HepG2 (cell line): Measurements from ENCODE around the gene PEX11B. TPM values are rescaled to one million over a fixed set of nuclear protein-coding genes. Genes with fewer than 3 reads are reported as not detected.
"Not testable (repeated sequence)": the region's sequence is repeated elsewhere in the genome, so short reads cannot be mapped to it uniquely, and the experiment has no call there.

Experiments
- ATAC-seq: fragments of 200-7000 bp; cut with Tn5 transposase; 3 replicates; pipeline ENCODE4 v1.9.1; 2020; ENCODE audit warnings: mild to moderate bottlenecking, moderate library complexity
- BruUV-seq: library from RNA; stranded (reverse); fragments of 400-500 nt; replicated peaks from 2 replicates; lab custom pipeline; 2021; lab: Mats Ljungman, UMichigan
- CTCF ChIA-PET: fragments of 300-600 bp; formaldehyde crosslinking; extraction: SDS; loops from one replicate; lab custom pipeline; 2021; ENCODE audit warnings: low total read pairs, inconsistent platforms, low intra/inter-chr PET ratio; lab: Yijun Ruan, JAX
- POLR2A ChIA-PET: fragments of 350-600 bp; sonication (Branson Sonifier 250); formaldehyde crosslinking; loops from one replicate; lab custom pipeline; 2020; ENCODE audit warnings: antibody characterized with exemption, inconsistent platforms; lab: Yijun Ruan, JAX
- DNase-seq: peaks from one replicate; pipeline ENCODE4 v3.0.0-alpha.2; 2015; ENCODE audit warnings: low spot score
- FAIRE-seq: peaks from 3 replicates; lab custom pipeline; 2011; peaks lifted over from hg19 to GRCh38; lab: Jason Lieb, UNC
- H2AFZ ChIP-seq: one replicate; pipeline ENCODE4 v1.6.1; 2011; ENCODE audit warnings: low read length, inconsistent platforms
- H3K27ac ChIP-seq: fragments of 300-600 bp; 3 replicates; pipeline ENCODE4 v1.8.0; 2011; ENCODE audit warnings: mixed run types, mild to moderate bottlenecking, mixed read lengths, low read length, inconsistent platforms; ENCODE audit not compliant: insufficient read depth; ENCODE audit errors: extremely low read length
- H3K27me3 ChIP-seq, 2 experiments: fragments of 200-600 bp in 1 of 2; 2 replicates in 1 of 2; 3 replicates in 1 of 2; pipeline versions ENCODE4 v1.6.0 to v1.8.0; 2011; ENCODE audit warnings: low read length in 2 of 2, mild to moderate bottlenecking in 2 of 2, moderate library complexity in 2 of 2, inconsistent platforms in 1 of 2; ENCODE audit not compliant: insufficient read depth in 2 of 2, control insufficient read depth in 1 of 2
- H3K36me3 ChIP-seq, 2 experiments: fragments of 200-600 bp in 1 of 2; replicated peaks in 1 of 2; 2 replicates in 1 of 2; 3 replicates in 1 of 2; pipeline versions ENCODE4 v1.5.1 to v1.8.0; 2011; ENCODE audit warnings: low read length in 2 of 2, inconsistent platforms in 1 of 2; ENCODE audit not compliant: insufficient read depth in 2 of 2, control insufficient read depth in 1 of 2
- H3K4me1 ChIP-seq: 2 replicates; pipeline ENCODE4 v1.5.1; 2012; ENCODE audit warnings: low read length, inconsistent platforms; ENCODE audit not compliant: insufficient read depth
- H3K4me2 ChIP-seq: 2 replicates; pipeline ENCODE4 v1.6.0; 2011; ENCODE audit warnings: low read depth, low read length, inconsistent platforms
- H3K4me3 ChIP-seq, 3 experiments: fragments of 200-600 bp in 1 of 3; sonication (generic), shearing (Covaris generic) in 1 of 3; replicated peaks in 1 of 3; 2 replicates each; pipeline ENCODE4 v1.5.1; 2011 to 2016; ENCODE audit warnings: low read length in 3 of 3, inconsistent platforms in 2 of 3, low read depth in 2 of 3, mild to moderate bottlenecking in 2 of 3, control low read depth in 1 of 3, mixed read lengths in 1 of 3; ENCODE audit not compliant: insufficient read depth in 1 of 3
- H3K79me2 ChIP-seq: one replicate; pipeline ENCODE4 v1.6.1; 2011; ENCODE audit warnings: low read length, inconsistent platforms; ENCODE audit not compliant: insufficient read depth
- H3K9ac ChIP-seq: 2 replicates; pipeline ENCODE4 v1.6.0; 2011; ENCODE audit warnings: mild to moderate bottlenecking, low read depth, low read length, inconsistent platforms; ENCODE audit not compliant: insufficient read depth
- H3K9me3 ChIP-seq: 2 replicates; pipeline ENCODE4 v1.5.1; 2012; ENCODE audit warnings: mild to moderate bottlenecking, low read length
- H4K20me1 ChIP-seq: 2 replicates; pipeline ENCODE4 v1.6.0; 2011; ENCODE audit warnings: inconsistent platforms, mild to moderate bottlenecking, low read length, moderate library complexity; ENCODE audit not compliant: insufficient read depth
- CEBPG ChIP-seq: IDR thresholded peaks from 2 replicates; pipeline ENCODE4 v1.6.1; 2016
- HNRNPK ChIP-seq: fragments of 200-400 bp; formaldehyde crosslinking; IDR thresholded peaks from 2 replicates; pipeline ENCODE4 v1.6.1; 2018; ENCODE audit warnings: low read length, low read depth, moderate library complexity, mild to moderate bottlenecking; ENCODE audit not compliant: poor library complexity, severe bottlenecking
- HNRNPL ChIP-seq: fragments of 200-400 bp; formaldehyde crosslinking; IDR thresholded peaks from 2 replicates; pipeline ENCODE4 v1.6.1; 2017; ENCODE audit warnings: mild to moderate bottlenecking, low read depth, low read length
- PRMT3 ChIP-seq: sonication (generic); formaldehyde crosslinking; IDR thresholded peaks from 2 replicates; pipeline ENCODE4 v1.8.1; 2022; ENCODE audit warnings: low read depth, mild to moderate bottlenecking, moderate library complexity, missing genetic modification reagents, borderline replicate concordance
- WGBS: methylation state at CpG from one replicate; pipeline ENCODE4 v1.1.6; 2017; ENCODE audit warnings: low lambda C conversion rate; 5-methylcytosine and 5-hydroxymethylcytosine counted together
- in situ Hi-C: cut with HindIII; loops from 2 replicates; pipeline ENCODE4 v1.10.0; 2017; ENCODE audit warnings: low pct_unique_long_range_greater_than_20kb; ENCODE audit not compliant: extremely low pct_ligation_motif_present
- intact Hi-C: fragments of 100-400 bp; cut with micrococcal nuclease; formaldehyde crosslinking; loops from one replicate; pipeline ENCODE4 v1.10.0; 2022; ENCODE audit not compliant: unreplicated experiment
- polyA plus RNA-seq, 8 experiments: library from polyadenylated mRNA; depleted of rRNA in 3 of 8; stranded (reverse) in 7 of 8; unstranded in 1 of 8; fragments of >200 nt; fragmentation: Illumina TruSeq in 4 of 8; extraction: Trizol in 4 of 8; gene quantifications; 2 replicates each; pipeline versions ENCODE4 v1.2.1 to v1.2.3, GENCODE V29; 2011 to 2016; ENCODE audit warnings: low read depth in 4 of 8, missing spikeins in 1 of 8, mixed read lengths in 1 of 8; ENCODE audit not compliant: insufficient read depth in 1 of 8
- total RNA-seq, 5 experiments: library from RNA; depleted of rRNA; stranded (reverse); fragments of >200 nt; fragmentation: Illumina TruSeq; extraction: Trizol; gene quantifications; 2 replicates each; pipeline ENCODE4 v1.2.3, GENCODE V29; 2016; ENCODE audit warnings: low read depth in 1 of 5

The PEX11B gene
- total and polyA plus RNA-seq, 2 of the 13 experiments (the other 11 are each of a cell fraction or from before 2014, with no cell fraction given) = 21.6 to 48.4 TPM

DNA sequence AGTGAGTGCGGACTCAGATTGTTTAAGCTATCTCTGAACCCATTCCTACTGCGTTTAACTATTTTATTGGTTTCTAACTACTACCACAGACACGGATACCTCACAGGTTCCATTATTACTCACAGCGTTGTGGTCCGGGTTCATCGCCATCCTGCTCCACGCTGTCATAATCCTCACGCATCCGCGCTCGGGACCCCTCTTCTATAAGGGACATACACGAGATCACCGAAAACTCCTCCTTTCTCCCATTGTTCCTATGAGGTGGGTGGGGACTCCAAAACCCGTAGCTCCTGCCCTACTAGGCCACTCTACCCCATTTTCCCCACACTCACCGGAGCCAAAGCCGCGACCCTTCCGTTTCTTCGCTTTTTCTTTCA lies 8.2 kb upstream of the PEX11B start (continued):
- no peak for TF ChIP-seq HNRNPL

DNA sequence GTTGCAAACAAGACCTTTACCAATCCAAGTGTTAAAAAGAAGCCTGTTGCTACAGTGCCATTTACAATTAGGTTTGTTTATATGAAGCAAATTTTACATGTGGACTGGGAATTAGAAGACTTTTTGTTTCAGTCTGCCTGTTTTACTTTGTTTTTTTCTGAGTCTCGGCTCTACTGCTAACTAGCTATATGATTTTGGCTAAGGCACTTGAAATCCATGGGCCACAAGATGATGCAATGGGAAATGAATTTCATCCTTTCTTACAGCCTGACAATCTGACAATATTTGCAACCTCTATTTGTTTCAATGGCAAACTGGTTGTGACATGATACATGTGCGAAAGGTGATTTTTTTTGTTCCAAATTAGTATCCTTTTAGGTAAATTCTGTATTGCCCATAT lies 3.7 kb upstream of the PEX11B start:
- no peak overlapping the region for H3K9ac ChIP-seq
- BruUV-seq = no TSS peak
- no peak for DNase-seq
- CTCF ChIA-PET = no interaction called here
- no peak for FAIRE-seq
- H3K4me1 ChIP-seq = peaks cover 21% of the 10 kb centered on the region
- no peak overlapping the region for H2AFZ ChIP-seq
- H4K20me1 ChIP-seq = no peaks in the 10 kb centered on the region
- H3K9me3 ChIP-seq = no peaks in the 10 kb centered on the region
- peaks cover 22% of the 10 kb centered on the region for H3K79me2 ChIP-seq
- intact Hi-C loops = no loop called here
- in situ Hi-C loops = no loop called here
- POLR2A ChIA-PET = no interaction called here
- H3K4me3 ChIP-seq = no peak overlapping the region
- H3K27me3 ChIP-seq = no peaks in the 10 kb centered on the region; a peak in 1 of 5 replicates
- 98% methylated on average over 2 of the region's 2 CpGs for WGBS
- TF ChIP-seq PRMT3 (CRISPR knock-in tag) = no peak
- TF ChIP-seq HNRNPK = peak; percentile 62
- TF ChIP-seq CEBPG (CRISPR knock-in tag) = 0 out of 2 replicates have a peak, but pooled peaks have one; percentile 10
- TF ChIP-seq, all 625 proteins: peak for 2
- Histone ChIP-seq H3K4me2 (no peak overlapping the region), H3K27ac (no peak overlapping the region), H3K36me3 (no peaks in the 10 kb centered on the region; a peak in 4 of 5 replicates)
- no peak for ATAC-seq

DNA sequence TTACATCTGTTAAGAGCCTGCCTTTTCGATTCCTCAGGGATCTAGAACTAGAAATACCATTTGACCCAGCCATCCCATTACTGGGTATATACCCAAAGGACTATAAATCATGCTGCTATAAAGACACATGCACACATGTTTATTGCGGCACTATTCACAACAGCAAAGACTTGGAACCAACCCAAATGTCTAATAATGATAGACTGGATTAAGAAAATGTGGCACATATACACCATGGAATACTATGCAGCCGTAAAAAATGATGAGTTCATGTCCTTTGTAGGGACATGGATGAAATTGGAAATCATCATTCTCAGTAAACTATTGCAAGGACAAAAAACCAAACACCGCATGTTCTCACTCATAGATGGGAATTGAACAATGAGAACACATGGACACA lies 1.8 kb upstream of the PEX11B start:
- intact Hi-C loops, FAIRE-seq, H3K9ac ChIP-seq, H3K36me3 ChIP-seq, DNase-seq, H3K27me3 ChIP-seq, in situ Hi-C loops, ATAC-seq, H3K4me3 ChIP-seq, BruUV-seq, H3K4me2 ChIP-seq, H3K27ac ChIP-seq, H2AFZ ChIP-seq, CTCF ChIA-PET, H3K9me3 ChIP-seq, H3K79me2 ChIP-seq, H4K20me1 ChIP-seq: not testable (repeated sequence)
- H3K4me1 ChIP-seq = peaks cover 18% of the 10 kb centered on the region
- WGBS = 88% methylated on average over 4 of the region's 4 CpGs
- POLR2A ChIA-PET = interaction anchor here (3.4 kb wide), 1 partner anchor 61 kb away, joined by 25 read pairs; the partner anchor contains the start of gene PIAS3
